Suprapubic skin (tissue), 3 donors: ENCODE results near the gene OSBPL8.

Source experiments
- POLR2A ChIP-seq, 2 donors: fragments of 450-650 bp; IDR thresholded peaks; one replicate each; pipeline ENCODE4 v1.6.1; 2017; ENCODE audit warnings: antibody characterized with exemption in 2 of 2, mild to moderate bottlenecking in 2 of 2, moderate library complexity in 2 of 2
- TF ChIP-seq, protein P1 (sequence below), 2 donors: fragments of 200-600 bp in 1 of 2; fragments of 450-650 bp in 1 of 2; sonication (generic) in 1 of 2; IDR thresholded peaks; one replicate each; pipeline ENCODE4 v1.5.1; 2016 to 2019; ENCODE audit warnings: antibody characterized with exemption in 2 of 2, mild to moderate bottlenecking in 1 of 2, moderate library complexity in 1 of 2

DNA sequence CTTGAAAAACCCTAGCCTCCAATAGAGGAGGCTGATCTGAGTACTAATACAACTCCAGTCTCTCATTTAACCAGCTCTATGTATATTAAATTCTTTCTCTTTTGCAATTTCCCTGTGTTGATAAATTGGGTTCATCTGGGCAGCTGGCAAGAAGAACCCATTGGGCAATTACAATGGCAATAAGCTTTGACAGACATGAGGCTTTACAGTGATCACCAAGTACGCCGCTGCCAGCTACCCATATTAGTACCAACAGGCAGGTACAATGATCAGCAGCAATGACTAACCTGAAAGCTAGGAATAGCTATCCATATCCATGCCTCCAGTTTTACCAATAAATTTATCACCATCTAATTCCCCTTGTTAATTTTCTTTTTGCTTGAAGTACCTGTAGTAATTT lies 54.5 kb downstream of the OSBPL8 start:
- TF ChIP-seq POLR2A (IDR thresholded peaks at IDR 0.05), result no peak
- TF ChIP-seq, protein P1, sequence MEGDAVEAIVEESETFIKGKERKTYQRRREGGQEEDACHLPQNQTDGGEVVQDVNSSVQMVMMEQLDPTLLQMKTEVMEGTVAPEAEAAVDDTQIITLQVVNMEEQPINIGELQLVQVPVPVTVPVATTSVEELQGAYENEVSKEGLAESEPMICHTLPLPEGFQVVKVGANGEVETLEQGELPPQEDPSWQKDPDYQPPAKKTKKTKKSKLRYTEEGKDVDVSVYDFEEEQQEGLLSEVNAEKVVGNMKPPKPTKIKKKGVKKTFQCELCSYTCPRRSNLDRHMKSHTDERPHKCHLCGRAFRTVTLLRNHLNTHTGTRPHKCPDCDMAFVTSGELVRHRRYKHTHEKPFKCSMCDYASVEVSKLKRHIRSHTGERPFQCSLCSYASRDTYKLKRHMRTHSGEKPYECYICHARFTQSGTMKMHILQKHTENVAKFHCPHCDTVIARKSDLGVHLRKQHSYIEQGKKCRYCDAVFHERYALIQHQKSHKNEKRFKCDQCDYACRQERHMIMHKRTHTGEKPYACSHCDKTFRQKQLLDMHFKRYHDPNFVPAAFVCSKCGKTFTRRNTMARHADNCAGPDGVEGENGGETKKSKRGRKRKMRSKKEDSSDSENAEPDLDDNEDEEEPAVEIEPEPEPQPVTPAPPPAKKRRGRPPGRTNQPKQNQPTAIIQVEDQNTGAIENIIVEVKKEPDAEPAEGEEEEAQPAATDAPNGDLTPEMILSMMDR (IDR thresholded peaks at IDR 0.05), result no peak
